ENCODE results near the gene VAT1.

Gene VAT1

DNA sequence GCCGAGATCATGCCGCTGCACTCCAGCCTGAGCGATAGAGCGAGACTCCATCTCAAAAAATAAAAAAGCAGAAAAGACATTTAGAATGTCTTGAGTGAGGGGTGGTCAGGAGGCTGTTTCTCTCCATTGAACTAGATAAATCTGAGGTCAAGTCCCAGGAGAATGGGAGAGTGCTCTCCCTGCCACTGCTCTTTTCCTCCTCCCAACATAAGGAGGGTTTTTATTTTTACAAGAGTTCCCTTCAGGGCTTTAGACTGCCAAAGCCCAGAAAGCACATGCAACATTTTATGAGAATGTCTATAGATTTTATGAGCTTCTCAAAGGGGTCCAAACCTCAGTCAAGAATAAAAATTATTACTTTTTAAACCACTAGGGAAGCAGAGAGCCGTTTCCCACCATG is 4.4 kb upstream of the VAT1 start:
- DNase-seq, result no peak

DNA sequence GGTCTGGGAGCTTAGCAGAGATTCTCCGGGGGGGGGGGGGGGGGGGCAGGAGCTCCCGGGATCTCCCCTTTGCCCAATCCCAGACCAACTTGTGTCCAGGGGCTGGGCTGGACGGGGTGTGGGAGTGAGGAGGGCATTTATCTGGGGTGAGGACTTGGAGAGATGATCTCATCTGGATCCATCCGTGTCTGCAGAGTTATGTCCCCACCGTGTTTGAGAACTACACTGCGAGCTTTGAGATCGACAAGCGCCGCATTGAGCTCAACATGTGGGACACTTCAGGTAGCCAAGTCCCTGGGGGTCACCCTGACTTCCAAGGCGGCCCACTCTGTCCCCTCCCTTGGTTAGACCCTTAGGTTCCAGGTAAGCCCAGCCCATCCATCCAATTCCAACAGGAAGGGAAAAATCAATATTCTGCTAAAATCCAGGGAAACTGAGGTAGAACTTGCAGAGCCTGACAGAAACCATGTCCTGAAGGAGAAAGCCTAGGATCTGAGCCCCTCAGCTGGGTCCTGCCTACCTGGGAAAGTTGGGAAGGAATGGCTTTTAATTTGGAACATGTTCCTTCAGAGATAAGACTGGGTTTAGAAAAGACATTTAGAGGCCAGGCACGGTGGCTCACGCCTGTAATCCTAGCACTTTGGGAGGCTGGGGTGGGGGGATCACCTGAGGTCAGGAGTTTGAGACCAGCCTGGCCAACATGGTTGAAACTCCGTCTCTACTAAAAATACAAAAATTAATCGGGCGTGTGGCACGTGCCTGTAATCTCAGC is 3.8 kb upstream of the VAT1 start:
- DNase-seq, result no peak

DNA sequence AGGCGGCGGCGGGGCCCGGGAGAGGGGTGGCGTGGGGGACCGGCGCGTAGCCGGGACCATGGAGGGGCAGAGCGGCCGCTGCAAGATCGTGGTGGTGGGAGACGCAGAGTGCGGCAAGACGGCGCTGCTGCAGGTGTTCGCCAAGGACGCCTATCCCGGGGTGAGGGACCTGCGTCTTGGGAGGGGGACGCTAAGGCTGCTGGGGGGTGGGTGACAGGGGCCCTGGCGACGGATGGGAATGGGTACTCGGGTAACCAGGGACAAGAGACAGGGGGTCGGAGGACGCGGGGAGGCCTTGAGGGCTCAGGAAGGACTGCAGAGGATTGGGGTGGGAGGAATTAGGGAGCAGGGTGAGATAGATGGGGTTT is 3.1 kb upstream of the VAT1 start:
- DNase-seq, result no peak

DNA sequence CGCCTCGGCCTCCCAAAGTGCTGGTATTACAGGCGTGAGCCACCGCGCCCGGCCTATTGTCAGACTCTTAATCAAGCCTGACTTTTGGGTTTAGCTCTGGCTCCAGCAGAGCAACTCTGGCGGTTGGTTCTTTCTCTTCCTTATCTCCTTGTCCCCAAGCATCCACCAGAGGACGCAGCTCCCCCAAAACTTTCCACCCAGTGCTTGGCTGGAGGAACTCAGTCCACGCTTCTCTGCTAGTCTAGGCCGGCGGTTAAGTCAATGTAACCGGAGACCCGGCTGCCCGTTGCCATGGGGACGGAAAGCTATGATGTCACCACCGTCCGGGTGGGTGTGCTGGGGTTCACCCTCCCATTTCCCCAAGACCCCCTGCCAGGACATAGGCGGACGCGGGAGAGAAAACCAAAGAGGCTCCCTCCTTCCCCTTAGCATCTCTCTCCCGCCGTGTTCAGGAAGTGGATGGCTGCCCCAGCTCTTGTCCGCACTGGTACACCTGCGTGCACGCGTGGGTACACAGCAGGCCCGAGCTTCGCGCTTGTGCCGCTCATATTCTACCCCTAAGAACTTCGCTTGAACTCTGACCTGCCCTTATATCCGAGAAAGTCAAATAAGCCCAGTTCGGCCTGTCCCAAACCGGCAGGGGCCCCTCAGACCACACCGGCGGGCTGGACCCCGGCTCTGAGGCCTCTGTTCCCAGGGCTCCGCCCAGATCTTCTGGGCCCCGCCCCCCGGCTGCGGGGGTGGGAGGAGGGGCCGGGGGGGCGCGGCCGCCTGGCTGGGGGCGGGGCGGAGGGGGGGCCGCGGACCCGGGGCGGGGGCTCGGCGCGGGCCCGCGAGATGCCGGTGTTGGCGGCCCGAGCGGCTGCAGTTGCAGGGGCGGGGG is 2.5 kb upstream of the VAT1 start, which contains the start of gene RND2:
RND2 (plus strand) TSS at position 825 of the 883 bp plus-strand sequence. CDS start 117 bp downstream, outside the sequence.
- DNase-seq, result peak; percentile 82

DNA sequence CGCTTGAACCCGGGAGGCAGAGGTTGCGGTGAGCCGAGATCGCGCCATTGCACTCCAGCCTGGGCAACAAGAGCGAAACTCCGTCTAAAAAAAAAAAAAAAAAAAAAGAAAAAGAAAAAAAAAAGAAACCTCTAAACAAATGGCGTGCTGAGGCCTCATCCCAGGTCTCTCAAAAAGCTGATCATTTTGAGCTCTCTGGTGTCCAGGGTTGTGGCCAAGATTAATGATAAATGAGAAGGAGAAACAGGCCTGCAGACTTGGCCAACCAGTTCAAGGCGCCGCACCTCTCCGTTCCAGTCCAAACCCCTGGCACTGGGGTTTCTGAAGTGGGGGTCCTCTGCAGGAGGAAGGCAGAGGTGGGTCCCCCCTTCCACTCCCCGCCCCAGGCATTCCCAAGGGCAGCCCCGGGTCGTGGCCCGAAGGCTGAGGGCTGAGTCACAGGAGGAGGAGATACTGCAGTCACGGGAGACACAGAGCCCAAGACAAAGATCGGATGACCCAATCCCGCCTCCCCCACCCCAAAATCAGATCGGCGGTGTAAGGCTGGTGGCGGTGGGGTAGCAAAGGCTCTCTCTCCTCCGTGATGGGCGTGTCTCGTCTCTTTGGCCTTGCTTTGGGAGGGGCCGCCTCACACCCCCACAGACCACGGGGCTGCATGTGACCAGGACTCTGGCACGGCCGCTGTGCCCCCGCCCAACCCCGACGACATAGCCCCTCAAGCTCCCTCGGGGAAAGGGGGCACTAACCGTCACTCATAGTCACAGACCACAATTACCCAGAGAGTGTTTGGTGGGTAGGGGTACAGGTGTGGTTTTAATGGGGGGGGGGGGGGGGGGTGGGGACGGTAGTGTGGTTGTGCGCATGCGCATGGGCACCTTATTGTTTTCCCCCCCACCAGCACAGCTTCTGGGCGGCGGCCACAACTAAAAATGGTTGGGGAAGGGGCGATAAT is 1.1 kb downstream of the VAT1 start:
- DNase-seq, result peak; percentile 54

DNA sequence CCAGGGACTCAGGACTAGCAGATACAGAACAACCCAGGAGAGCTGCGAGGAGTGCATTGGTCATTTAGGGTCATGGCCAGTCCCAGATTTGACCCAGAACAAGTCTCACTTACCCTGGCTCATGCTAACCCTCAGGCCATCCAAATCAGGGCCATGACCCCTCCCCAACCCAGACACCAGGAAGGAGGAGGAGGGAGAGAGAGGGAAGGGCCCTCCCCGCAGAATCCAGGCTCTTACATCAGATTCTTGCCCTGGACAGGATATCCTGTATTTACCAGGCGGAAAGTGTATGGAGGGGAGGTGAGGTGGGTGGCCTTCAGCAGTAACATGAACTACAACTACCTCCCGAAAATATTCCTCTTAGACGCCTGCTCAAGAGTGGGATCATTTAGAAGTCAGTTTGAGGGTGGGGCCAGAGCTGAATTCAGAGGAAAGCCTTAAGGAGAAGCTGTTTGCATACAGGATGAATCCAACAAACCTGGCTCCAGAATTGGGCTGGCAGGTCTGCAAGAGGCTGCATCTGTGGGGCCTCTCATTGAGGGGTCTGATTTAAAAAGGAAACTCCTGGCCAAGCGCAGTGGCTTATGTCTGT is 2.1 kb downstream of the VAT1 start:
- no peak for DNase-seq

DNA sequence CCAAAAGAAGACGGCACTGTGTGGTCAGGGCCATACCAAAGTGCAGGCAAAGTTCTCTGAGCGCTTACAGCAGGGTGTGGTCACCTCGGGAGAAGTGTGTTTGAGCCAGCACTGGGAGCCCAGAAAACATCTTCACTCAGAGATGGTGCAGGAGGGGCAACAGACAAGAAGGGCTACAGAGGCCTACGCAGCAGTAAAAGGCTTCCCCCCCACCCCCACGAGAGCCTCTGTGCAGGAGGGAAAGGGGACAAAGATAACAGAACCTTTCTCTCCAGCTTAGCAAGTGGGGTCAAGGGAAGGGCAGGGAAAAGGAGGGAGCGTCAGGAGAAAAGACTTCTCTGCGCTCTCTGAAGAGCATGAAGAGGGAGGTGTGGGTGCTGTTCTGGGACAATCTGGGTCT is 2.8 kb downstream of the VAT1 start:
- no peak for DNase-seq

DNA sequence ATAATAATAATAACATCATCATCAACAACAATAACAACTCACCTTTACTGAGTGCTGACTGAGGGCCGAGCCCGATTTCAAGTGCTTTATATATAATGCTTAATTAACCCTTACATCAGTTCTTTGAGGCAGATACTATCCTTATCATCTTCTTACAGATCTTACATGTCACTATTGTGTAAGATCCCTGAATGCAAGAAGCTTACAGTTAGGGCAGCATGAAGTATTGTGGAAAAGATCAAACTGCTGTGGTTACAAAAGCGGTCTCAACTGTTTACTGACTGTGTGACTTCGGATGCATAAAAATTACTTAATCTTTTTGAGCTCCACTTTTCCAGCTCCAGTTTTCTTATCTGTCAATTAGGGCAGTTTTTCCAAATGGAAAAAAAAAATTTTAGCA is 3.3 kb downstream of the VAT1 start:
- DNase-seq, result no peak

DNA sequence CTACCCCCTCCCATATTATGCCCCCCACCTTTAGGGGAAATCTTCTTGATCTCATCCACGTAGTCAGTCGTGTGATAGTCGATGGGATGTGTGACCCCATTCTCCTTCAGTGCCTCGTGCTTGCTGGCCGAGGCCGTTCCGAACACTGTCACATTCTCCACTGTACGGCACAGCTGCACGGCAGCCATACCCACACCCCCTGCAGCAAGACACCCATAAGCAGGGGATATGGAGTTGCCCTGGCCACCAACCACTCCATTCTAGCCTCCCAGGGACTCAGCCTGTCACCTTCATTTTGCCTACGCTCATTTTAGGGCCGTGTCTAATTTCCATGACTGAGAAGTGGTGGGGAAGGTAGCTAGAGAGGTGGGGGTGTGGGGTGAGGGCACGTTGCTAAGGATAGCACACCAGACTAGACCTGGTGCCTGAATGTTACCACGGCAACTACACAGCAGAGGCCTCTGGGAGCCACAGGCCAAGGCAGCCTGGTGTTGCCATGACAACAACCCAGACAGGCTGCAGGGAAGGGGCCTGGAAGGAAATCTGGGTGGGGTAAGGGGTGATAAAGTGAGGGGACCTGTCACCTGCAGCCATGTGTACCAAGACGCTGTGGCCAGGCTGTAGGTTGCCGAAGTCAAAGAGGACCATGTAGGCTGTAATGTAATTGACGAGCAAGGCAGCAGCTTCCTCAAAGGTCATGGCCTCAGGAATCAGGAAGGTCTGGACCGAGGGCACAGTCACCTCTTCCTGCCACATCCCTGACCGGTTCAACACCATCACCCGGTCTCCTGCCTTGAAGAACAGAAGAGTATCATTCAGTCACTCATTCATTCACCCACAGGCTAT is 4.0 kb downstream of the VAT1 start:
- peak; percentile 45 for DNase-seq

DNA sequence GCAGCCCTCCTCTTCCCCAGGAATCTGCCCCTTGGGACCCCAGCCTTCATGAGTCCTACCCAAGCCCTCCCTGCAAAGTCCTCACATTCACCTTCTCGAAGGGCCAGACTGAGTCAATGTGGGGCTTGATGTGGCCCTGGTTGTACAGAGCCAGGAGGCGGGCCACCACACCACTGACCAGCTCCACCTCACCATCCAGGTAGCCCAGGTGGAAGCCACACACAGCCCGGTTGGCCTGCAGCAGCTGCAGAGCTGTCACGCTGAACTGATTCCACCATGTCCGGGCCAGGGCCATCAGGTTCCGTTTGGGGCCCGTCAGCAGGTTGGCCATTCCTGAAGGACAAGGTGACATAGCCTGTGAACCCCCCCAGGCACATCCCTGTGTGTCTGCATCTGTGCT is 6.0 kb downstream of the VAT1 start:
- no peak for DNase-seq

DNA sequence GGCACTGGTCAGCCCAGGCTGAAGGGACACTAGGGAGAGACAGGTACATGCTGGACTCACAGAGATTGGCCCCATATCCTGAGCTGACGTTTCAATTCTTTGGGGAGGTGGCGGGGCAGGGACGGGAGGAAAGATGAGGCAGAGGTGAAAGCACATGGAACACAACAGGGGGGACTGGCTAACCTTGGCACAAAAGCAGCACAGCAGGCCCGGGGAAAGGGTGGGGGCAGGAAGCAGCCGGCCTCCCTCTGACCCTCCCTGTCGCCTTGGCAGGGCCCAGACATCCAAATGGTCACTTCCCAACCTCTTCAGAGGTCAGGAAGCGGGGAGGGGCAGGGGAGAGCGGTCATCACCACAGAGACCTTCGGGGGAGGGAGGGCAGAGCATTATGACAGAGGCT is 6.6 kb downstream of the VAT1 start:
- no peak for DNase-seq

DNA sequence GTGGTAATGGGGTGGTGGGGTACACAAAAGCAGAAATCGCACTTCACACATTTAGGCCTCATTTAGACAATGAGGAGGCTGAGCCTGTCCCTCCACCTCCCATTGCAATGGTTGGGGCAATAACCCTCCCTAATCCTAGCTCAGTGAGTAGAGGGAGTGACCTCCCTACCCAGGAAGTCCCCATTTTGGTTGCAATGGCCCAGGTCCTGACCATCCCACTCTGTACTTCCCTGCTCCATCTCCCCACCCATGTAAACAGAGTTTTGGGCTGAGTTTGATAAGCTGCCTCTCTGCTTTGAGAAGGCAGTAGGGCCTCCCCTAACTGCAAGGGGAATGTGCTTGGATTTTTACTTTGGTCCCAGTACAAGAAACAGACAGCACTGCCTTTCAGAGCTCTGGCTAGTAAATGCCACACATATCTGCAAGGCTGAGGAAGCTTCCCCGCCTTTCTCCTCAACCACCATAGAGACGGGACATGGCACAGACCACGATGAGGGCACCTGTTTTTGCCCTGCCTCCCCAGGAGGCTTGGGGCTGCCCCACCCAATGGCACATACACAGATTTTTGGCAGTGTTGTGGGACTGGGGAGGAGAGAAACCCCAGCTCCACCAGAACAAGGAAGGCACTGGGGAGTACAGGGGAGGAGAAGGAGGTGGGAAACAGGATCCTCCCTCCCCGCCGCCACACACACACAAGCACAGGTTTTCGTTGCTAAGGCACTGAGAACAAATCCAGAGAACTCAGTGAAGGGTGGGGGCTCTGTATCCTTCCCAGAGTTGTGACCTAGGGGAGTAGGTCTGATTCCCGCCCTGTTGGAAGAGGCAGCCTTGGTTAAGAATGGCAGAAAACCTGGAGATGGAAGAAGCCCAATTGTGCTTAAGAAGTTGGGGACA is 7.3 kb downstream of the VAT1 start:
- no peak for DNase-seq

DNA sequence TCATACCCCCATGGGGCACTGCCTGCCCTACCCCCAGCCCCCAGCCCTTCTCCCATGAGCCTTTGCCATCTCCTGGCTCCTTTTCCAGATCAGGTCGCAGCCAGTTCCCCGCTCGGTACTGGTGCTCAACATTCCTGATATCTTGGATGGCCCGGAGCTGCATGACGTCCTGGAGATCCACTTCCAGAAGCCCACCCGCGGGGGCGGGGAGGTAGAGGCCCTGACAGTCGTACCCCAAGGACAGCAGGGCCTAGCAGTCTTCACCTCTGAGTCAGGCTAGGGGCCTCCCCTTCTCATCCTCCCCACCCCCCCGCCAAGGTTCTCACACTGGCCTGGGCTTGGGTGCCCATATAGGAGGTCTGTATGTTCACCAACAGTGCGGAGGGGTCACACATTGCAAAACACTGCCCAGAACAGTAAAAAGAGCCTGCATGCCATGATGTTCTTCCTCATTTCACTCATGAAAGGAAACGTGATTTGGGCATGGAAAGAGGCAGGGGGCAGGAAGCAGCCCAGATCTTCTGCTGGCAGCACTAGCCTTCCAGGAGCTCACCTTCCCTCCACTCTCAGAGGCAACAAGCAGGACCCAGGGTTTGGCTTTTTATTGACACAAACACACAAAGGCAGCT is 8.1 kb downstream of the VAT1 start:
- no peak for DNase-seq

DNA sequence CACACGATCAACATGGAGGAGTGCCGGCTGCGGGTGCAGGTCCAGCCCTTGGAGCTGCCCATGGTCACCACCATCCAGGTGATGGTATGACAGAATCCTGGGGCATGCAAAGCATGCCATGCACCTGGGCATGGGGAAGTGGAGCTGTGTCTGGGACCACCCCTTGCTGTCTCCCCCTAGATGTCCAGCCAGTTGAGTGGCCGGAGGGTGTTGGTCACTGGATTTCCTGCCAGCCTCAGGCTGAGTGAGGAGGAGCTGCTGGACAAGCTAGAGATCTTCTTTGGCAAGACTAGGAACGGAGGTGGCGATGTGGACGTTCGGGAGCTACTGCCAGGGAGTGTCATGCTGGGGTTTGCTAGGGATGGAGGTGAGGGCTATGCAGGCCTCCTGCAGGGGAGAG is 8.9 kb downstream of the VAT1 start:
- DNase-seq, result no peak

DNA sequence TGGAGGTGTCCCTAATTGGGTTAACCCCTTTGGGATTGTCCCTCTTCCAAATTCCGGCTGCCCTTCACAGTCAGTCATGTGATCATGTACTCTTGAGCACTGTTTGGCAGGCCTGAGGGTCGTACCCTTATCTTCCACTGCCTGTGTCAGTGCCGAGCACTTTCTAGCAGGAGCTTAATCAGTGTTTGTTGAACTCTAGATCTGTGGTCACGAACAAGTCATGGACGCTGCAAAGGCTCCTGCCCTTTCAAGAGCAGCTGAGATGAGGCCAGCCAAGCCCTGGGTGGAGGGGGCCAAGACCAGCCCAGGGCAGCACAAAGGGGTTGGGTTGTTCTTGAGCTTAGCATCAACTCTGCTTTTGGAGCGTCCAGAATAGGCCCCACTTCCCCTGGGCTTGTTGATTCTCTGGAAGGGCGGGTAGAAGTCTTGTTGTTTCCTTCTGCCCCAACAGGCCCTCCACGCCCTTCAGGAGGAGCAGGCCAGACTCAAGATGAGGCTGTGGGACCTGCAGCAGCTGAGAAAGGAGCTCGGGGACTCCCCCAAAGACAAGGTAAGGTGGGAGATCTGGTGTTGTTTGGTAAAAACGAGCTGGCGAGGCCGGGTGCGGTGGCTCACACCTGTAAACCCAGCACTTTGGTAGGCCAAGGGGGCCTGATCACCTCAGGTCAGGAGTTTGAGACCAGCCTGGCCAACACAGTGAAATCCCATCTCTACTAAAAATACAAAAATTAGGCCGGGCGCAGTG is 10.3 kb downstream of the VAT1 start:
- no peak for DNase-seq

DNA sequence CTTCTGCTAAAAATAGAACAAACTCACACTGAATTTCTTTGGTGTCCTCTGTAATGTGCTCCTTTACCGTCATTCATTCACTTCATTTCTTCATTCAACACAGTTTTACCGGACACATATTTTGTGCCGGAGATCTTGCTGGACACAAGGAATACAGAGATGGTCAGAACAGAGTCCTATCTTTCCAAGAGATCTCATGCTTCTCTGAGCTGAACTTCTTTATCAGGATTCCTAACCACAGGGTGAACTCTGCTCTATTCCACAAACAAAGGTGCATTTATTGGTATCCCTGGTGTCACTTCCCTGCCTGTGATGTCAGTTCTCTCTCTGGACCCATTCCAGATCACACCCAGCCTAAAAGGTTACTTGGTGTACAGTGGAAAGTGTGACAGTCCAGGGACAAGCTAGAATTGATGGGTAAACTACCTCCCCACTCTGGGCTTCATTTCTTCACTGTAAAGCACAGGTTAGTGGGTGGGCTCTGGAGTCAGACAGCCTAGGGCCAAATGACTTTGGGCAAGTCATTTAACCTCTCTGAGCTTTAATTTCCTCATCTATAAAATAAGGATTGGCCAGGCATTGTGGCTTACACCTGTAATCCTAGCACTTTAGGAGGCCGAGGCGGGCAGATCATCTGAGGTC is 11.4 kb downstream of the VAT1 start:
- no peak for DNase-seq

DNA sequence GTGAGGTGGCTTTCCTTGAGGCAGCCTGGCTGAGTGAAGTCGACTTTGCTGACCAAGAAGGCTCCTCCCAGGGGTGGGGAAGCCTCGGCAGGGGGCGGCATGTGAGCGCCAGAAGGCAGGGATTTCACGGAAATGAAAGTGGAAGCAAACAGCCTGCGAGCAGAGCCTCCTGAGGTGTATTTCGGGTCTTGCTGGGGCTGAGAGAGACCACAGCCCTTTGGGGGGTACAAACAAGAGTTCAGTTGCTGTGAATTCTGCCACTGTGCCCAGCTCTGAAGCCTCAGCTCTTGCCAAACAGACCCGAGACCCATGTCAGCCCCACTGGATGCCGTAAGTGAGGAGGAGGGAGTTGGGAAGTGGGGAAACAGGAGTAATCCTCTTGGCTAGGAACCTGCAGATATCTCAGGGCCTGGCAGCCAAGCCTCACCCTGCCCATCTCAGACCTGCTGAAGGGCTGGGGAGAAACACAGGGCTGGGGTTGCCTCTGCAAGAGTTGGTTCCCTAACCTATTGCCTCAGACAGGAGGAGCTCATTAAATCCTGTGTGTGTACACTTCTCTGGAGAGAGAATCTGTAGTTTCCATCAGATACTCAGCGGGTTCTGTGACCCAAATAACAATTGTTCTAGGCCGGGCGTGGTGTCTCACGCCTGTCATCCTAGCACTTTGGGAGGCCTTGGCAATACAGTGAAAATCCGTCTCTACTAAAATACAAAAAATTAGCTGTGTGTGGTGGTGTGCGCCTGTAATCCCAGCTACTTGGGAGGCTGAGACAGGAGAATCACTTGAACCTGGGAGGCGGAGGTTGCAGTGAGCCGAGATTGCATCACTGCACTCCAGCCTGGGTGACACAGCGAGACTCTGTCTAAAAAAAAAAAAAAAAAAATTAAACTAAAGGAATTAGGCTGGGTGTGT is 15.3 kb downstream of the VAT1 start, which contains the start of gene IFI35:
IFI35 (plus strand) TSS at position 146 of the 913 bp plus-strand sequence; CDS start at position 310, 164 bp downstream.
- DNase-seq, result peak; percentile 83
